Thyroid gland (tissue), 4 donors: ENCODE measurements around the gene LUZP4. TPM values are rescaled to one million over a fixed set of nuclear protein-coding genes. Genes with fewer than 3 reads are reported as not detected.
A peak's percentile ranks its signal among the peaks of the same experiment; 100 is the strongest.

Source experiments
- DNase-seq, 2 donors: peaks; one replicate each; pipeline ENCODE4 v3.0.0-alpha.2; 2019
- H3K27ac ChIP-seq, 3 donors: fragments of 200-600 bp; sonication (generic); 1 replicate in 2 of 3; 2 replicates in 1 of 3; pipeline ENCODE4 v1.5.1; 2016 to 2019; ENCODE audit warnings: mild to moderate bottlenecking in 1 of 3, moderate library complexity in 1 of 3
- H3K27me3 ChIP-seq: fragments of 200-600 bp; sonication (generic); one replicate; pipeline ENCODE4 v1.5.1; 2019
- H3K36me3 ChIP-seq, 2 donors: fragments of 200-600 bp; sonication (generic); one replicate each; pipeline ENCODE4 v1.5.1; 2016 to 2019
- H3K4me1 ChIP-seq, 2 donors: fragments of 200-600 bp; sonication (generic); one replicate each; pipeline ENCODE4 v1.5.1; 2017 to 2019
- H3K4me3 ChIP-seq, 3 donors: fragments of 200-600 bp; sonication (generic); replicated peaks in 1 of 3; 1 replicate in 2 of 3; 2 replicates in 1 of 3; pipeline ENCODE4 v1.5.1; 2016; ENCODE audit warnings: mild to moderate bottlenecking in 1 of 3
- H3K9me3 ChIP-seq: fragments of 200-600 bp; sonication (generic); one replicate; pipeline ENCODE4 v1.5.1; 2017
- CTCF ChIP-seq, 6 experiments: fragments of 200-600 bp in 3 of 6; fragments of 450-650 bp in 3 of 6; sonication (generic) in 3 of 6; IDR thresholded peaks; one replicate each; pipeline ENCODE4 v1.5.1; 2016 to 2019; ENCODE audit warnings: antibody characterized with exemption in 6 of 6, mild to moderate bottlenecking in 2 of 6, inconsistent platforms in 1 of 6, moderate library complexity in 1 of 6
- POLR2A ChIP-seq, 2 donors: fragments of 450-650 bp; IDR thresholded peaks; one replicate each; pipeline ENCODE4 v1.6.1; 2017; ENCODE audit warnings: antibody characterized with exemption in 2 of 2, mild to moderate bottlenecking in 2 of 2, moderate library complexity in 1 of 2
- whole genome bisulfite sequencing, 2 donors: methylation state at CpG; one replicate each; pipeline ENCODE4 v1.1.5; 2017; 5-methylcytosine and 5-hydroxymethylcytosine counted together
- intact Hi-C: fragments of 100-400 bp; cut with DNase I; formaldehyde crosslinking; loops from one replicate; pipeline ENCODE4 v1.15.1; 2023
- total RNA-seq, 4 donors: library from RNA; depleted of rRNA; stranded (reverse); fragments of >200 nt; gene quantifications; one replicate each; pipeline ENCODE4 v1.2.3, GENCODE V29; 2016

The LUZP4 gene
- total RNA-seq, 4 donors from 2014 or later, result not detected

GRCh38 chrX:115269051-115269683 is 20.3 kb upstream of the LUZP4 start:
- intact Hi-C loops, result no loop called here
- no peaks in the 10 kb centered on the region for H3K9me3 ChIP-seq
- no peaks in the 10 kb centered on the region for H3K36me3 ChIP-seq
- WGBS, 2 donors, result 90 to 94% methylated on average over 1 of the region's 1 CpG
- TF ChIP-seq POLR2A (IDR thresholded peaks at IDR 0.05), result no peak
- TF ChIP-seq CTCF (IDR thresholded peaks at IDR 0.05), result no peak
- no peak for DNase-seq
- H3K4me3 ChIP-seq, result no peak overlapping the region
- H3K27ac ChIP-seq, result no peak overlapping the region
- H3K4me1 ChIP-seq, result no peaks in the 10 kb centered on the region
- no peaks in the 10 kb centered on the region for H3K27me3 ChIP-seq

- H3K36me3 ChIP-seq, result no peaks in the 10 kb centered on the region
- no peaks in the 10 kb centered on the region for H3K27me3 ChIP-seq
- intact Hi-C loops, result no loop called here
- TF ChIP-seq CTCF (IDR thresholded peaks at IDR 0.05) (peak in 1 of 6 experiments; percentile 15), POLR2A (IDR thresholded peaks at IDR 0.05) (no peak)
- DNase-seq, result no peak
- no peaks in the 10 kb centered on the region for H3K9me3 ChIP-seq
- no peak overlapping the region for H3K27ac ChIP-seq
- WGBS, 2 donors, result 46 to 56% methylated on average over 4 of the region's 4 CpGs
- no peak overlapping the region for H3K4me3 ChIP-seq
- no peaks in the 10 kb centered on the region for H3K4me1 ChIP-seq
These were observed 4.6 kb upstream of the LUZP4 start for GRCh38 chrX:115284877-115285276.

- WGBS, 2 donors, result 90 to 93% methylated on average over 1 of the region's 1 CpG
- Histone ChIP-seq H3K4me1 (no peaks in the 10 kb centered on the region), H3K27ac (no peak overlapping the region), H3K27me3 (no peaks in the 10 kb centered on the region), H3K36me3 (no peaks in the 10 kb centered on the region), H3K4me3 (no peak overlapping the region), H3K9me3 (no peaks in the 10 kb centered on the region)
- TF ChIP-seq CTCF (IDR thresholded peaks at IDR 0.05) (no peak), POLR2A (IDR thresholded peaks at IDR 0.05) (no peak)
- DNase-seq, result no peak
- intact Hi-C loops, result no loop called here
These were observed 7.7 kb downstream of the LUZP4 start for GRCh38 chrX:115297189-115297588.

- WGBS, 2 donors, result 79 to 82% methylated on average over 1 of the region's 1 CpG
- no peaks in the 10 kb centered on the region for H3K9me3 ChIP-seq
- H3K4me1 ChIP-seq, result no peaks in the 10 kb centered on the region
- no peak for DNase-seq
- H3K27ac ChIP-seq, result no peak overlapping the region
- no peaks in the 10 kb centered on the region for H3K36me3 ChIP-seq
- TF ChIP-seq CTCF (IDR thresholded peaks at IDR 0.05), result no peak
- no peak for TF ChIP-seq POLR2A (IDR thresholded peaks at IDR 0.05)
- intact Hi-C loops, result no loop called here
- H3K4me3 ChIP-seq, result no peak overlapping the region
- H3K27me3 ChIP-seq, result no peaks in the 10 kb centered on the region
These were observed 21.6 kb downstream of the LUZP4 start for GRCh38 chrX:115311139-115311538.

- no peaks in the 10 kb centered on the region for H3K4me1 ChIP-seq
- no peak overlapping the region for H3K27ac ChIP-seq
- 38 to 40% methylated on average over 1 to 5 of the region's 19 CpGs for WGBS, 2 donors
- no peak overlapping the region for H3K4me3 ChIP-seq
- TF ChIP-seq POLR2A (IDR thresholded peaks at IDR 0.05) (no peak), CTCF (IDR thresholded peaks at IDR 0.05) (no peak)
- H3K36me3 ChIP-seq, result no peaks in the 10 kb centered on the region
- no peaks in the 10 kb centered on the region for H3K27me3 ChIP-seq
- intact Hi-C loops, result no loop called here
- DNase-seq, result peak in 1 of 2 donors; percentile 15
- no peaks in the 10 kb centered on the region for H3K9me3 ChIP-seq
These were observed 22.1 kb downstream of the LUZP4 start for GRCh38 chrX:115311601-115312001.
